ENCODE data around the gene NRBF2.

The NRBF2 gene

GRCh38 chr10:63165249-63165648 lies 32.1 kb downstream of the NRBF2 start:
- no peak for DNase-seq

DNA sequence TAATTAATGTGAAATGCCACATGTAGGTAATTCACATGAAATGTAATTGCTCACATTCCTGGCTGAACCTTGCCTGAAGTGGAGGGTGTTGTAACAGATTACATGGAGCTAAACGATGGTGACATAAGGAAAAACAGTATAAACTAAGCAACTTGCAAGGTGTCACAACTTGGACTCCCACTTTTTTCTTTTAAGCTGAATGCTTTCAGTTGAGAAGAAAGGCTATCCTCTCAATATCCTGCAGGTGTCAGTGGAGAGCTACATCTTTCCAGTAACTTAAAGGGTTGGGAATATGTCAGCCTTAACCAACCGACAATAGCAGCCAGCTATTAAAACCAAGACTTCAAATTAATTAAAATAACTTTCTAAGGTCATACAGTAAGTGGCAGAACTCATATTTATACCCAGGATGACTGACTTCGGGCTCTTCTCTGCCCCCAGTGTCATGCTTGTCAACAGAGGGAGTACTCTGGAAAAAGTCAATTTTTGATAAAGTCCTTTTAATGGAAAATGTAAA lies 33.7 kb downstream of the NRBF2 start:
- peak; percentile 28 for DNase-seq

GRCh38 chr10:63168821-63169462 lies 35.8 kb downstream of the NRBF2 start:
- no peak for DNase-seq

DNA sequence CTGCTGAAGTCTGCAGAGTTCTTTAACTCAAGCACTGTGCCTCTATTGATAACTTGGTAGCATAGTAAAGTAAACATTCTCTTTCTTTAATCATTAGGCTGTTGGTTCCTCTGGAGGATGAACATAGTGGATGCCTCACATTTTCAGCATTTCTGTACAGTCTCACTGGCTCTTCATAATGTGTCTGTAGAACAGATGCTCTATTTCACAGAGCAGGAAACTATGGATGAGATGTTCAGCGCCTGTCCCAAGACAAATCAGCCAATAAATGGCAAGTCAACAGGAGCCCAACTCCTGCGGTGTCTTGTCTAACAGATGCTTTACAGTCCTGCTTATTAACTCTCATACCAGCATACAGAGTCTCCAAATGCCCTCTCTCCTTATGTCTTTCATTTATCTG lies 36.5 kb downstream of the NRBF2 start:
- no peak for DNase-seq

- DNase-seq, result no peak
These were observed 38.2 kb downstream of the NRBF2 start for GRCh38 chr10:63171255-63171855.

DNA sequence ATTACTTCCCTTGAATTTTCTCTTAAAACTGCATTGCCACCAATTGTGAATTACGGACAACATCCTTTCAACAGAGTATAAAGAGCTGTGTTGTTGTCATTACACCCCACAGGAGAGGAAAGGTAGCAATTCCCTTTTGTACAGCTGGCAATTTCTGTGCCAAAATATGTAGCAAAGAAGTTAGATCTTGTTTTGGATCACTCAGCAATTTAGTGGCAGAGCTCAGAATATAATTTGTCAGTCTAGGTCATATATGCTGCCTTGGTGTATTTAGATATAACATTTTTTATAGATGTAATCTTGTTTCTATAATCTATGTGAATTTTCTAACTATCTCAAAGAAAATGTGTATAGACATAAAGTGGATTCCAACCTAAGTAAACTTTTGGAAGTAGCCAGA lies 38.8 kb downstream of the NRBF2 start:
- DNase-seq, result no peak

- DNase-seq, result no peak
These were observed 40.5 kb downstream of the NRBF2 start for GRCh38 chr10:63173468-63174232.

GRCh38 chr10:63175534-63175933 lies 42.4 kb downstream of the NRBF2 start:
- DNase-seq, result no peak

- peak; percentile 42 for DNase-seq
These were observed 59.7 kb downstream of the NRBF2 start for GRCh38 chr10:63192826-63193225.

DNA sequence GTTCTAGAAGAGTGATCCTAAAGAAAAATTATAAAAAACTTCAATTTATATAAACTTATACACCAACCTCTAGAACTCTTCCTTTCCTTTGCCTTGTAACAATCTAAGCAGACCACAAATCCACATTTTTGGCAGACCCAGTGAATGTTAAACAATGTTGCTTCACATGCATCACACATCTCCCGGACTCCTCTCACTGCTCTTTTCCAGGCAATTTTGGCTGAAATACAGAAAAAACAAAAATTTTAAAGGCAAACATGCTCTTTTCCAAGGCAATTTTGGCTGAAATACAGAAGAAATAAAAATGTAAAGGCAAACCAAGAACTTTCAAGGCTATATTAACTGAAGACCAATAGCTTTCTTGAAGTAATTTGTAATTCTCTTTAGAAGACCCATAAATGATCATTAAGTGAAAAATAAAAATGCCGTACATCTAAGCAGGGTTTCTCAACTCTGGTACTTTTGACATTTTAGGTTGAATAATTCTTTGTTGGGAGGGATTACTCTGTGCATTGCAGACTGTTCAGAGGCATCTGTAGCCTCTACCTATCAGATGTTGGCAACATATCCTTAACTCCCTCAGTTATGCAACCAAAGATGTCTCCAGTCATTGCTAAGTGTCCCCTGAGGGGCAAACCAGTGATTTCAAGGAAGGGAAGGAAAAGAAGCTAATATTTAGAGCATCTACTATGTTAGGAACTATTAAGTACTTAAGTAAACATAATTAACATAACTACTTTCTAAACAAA lies 64.4 kb downstream of the NRBF2 start:
- DNase-seq, result peak; percentile 34

DNA sequence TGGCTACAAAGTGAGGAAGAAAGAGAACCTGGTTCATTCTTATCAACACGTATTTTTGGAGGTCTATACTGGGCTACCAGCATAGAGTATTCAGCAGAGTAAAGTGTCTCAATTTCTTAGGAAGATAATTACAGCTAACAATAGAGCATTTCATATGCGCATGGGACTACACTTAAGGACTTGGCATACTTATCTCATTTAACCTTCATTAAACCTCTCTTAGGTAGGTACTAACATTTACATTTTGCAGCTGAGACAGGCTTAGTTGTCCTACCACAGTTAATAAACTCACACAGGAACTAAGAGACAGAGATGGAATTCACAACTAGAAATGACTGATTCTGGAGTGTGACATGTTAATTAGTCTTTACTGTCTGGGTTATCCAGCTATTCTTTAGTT lies 66.6 kb downstream of the NRBF2 start:
- DNase-seq, result no peak

DNA sequence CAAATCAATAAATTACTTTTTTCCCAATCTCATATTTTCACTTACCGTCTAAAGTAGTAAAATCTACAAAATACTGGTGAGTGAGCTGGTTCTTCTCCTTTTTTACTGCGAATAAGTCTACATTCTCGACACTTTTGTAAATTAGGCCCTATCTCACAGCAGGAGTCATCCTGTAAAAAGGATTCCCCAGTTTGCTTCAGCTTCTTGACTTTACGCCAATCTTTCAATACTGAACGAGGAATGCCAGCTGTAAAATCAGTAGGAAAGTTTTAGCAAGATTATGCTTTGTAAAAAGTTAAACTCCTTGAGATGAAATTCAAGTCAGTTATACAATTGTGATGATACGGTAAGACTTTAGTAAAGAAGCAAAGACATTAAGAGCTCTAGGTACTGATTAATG lies 67.3 kb downstream of the NRBF2 start:
- DNase-seq, result no peak

- DNase-seq, result no peak
These were observed 68.0 kb downstream of the NRBF2 start for GRCh38 chr10:63201118-63201517.
